Measurements from ENCODE around the gene FOXS1. TPM values are rescaled to one million over a fixed set of nuclear protein-coding genes. Genes with fewer than 3 reads are reported as not detected.

FOXS1 gene
- total RNA-seq, 2 donors from 2014 or later: not detected

DNA sequence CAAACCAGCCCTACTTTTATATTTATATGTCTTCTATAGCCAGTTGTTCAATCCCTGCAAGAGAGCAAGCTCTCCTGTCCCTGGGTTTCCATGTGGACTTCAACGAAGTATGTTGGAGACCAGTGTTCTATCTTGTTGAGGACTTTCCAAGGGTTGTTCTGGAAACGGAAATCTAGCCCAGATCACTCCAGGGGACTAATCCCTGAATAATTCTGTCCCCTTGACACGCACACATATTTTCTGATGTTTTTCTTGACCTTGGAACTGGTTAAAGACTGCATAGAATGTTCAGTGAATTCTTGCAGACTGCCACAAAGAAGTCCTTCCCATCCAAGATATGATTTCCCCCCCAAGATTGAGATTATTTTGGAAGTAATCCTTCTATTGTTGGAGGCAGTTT lies 35.7 kb downstream of the FOXS1 start:
- Histone ChIP-seq H3K36me3 (ENCODE audit: control insufficient read depth, insufficient read depth, low read length) (peaks cover 18% of the 10 kb centered on the region), H3K27me3 (ENCODE audit: control insufficient read depth, insufficient read depth, low read length, poor library complexity, severe bottlenecking) (no peaks in the 10 kb centered on the region), H3K9me3 (ENCODE audit: control insufficient read depth, low read length) (no peaks in the 10 kb centered on the region), H3K27ac (ENCODE audit: low read depth, low read length) (no peak overlapping the region), H3K9ac (ENCODE audit: extremely low read depth, low read length, poor library complexity, severe bottlenecking) (no peak overlapping the region), H3K4me3 (ENCODE audit: low read length) (no peak overlapping the region), H3K4me1 (ENCODE audit: control insufficient read depth, insufficient read depth, low read length) (no peaks in the 10 kb centered on the region)
- no peaks in the 10 kb centered on the region for H3K27me3 Mint-ChIP-seq (ENCODE audit: insufficient read depth)
- H3K9me3 Mint-ChIP-seq: no peaks in the 10 kb centered on the region
- no peaks in the 10 kb centered on the region for H3K4me1 Mint-ChIP-seq
- H3K27ac Mint-ChIP-seq: no peak overlapping the region
- TF ChIP-seq, protein P1, sequence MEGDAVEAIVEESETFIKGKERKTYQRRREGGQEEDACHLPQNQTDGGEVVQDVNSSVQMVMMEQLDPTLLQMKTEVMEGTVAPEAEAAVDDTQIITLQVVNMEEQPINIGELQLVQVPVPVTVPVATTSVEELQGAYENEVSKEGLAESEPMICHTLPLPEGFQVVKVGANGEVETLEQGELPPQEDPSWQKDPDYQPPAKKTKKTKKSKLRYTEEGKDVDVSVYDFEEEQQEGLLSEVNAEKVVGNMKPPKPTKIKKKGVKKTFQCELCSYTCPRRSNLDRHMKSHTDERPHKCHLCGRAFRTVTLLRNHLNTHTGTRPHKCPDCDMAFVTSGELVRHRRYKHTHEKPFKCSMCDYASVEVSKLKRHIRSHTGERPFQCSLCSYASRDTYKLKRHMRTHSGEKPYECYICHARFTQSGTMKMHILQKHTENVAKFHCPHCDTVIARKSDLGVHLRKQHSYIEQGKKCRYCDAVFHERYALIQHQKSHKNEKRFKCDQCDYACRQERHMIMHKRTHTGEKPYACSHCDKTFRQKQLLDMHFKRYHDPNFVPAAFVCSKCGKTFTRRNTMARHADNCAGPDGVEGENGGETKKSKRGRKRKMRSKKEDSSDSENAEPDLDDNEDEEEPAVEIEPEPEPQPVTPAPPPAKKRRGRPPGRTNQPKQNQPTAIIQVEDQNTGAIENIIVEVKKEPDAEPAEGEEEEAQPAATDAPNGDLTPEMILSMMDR (conservative IDR thresholded peaks at IDR 0.05): no peak
- no peak for DNase-seq
- WGBS, 2 experiments (ENCODE audit: insufficient coverage in 1 of 2, insufficient read length in 1 of 2): 87 to 94% methylated on average over 2 to 3 of the region's 3 CpGs
- no peaks in the 10 kb centered on the region for H3K36me3 Mint-ChIP-seq (ENCODE audit: low read depth)
- no peak overlapping the region for H3K4me3 Mint-ChIP-seq

DNA sequence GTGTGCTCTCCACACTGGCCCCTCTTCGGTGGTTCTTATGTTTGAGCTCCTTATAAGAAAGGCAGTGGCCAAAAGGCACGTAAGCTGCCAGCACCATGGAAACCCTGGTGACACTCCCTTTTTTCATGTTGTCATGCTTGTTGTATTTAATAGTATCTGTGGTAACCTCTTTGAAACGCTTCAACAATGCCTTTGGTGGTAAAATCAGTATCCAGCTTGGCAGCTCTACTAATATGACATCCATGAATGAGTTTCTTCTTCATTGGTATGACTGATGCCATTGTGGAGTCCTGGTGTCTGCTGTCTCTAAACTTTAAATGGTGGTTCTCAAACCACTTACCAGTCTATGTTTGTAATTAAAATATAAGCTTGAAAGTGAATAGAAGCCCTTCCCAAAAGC lies 36.9 kb downstream of the FOXS1 start:
- peaks cover 30% of the 10 kb centered on the region for H3K36me3 ChIP-seq (ENCODE audit: control insufficient read depth, insufficient read depth, low read length)
- 93% methylated on average over 3 of the region's 3 CpGs; no CpG with 5 or more reads in 1 of the 2 experiments for WGBS, 2 experiments (ENCODE audit: insufficient coverage in 1 of 2, insufficient read length in 1 of 2)
- H3K4me1 ChIP-seq (ENCODE audit: control insufficient read depth, insufficient read depth, low read length): no peaks in the 10 kb centered on the region
- Mint-ChIP-seq H3K4me3 (no peak overlapping the region), H3K36me3 (ENCODE audit: low read depth) (peaks cover 4% of the 10 kb centered on the region), H3K27ac (no peak overlapping the region), H3K4me1 (peaks cover 8% of the 10 kb centered on the region), H3K27me3 (ENCODE audit: insufficient read depth) (no peaks in the 10 kb centered on the region), H3K9me3 (no peaks in the 10 kb centered on the region)
- TF ChIP-seq, protein P1 (conservative IDR thresholded peaks at IDR 0.05): no peak
- H3K9me3 ChIP-seq (ENCODE audit: control insufficient read depth, low read length): no peaks in the 10 kb centered on the region
- H3K4me3 ChIP-seq (ENCODE audit: low read length): no peak overlapping the region
- peak overlapping the region; percentile 29 for H3K27ac ChIP-seq (ENCODE audit: low read depth, low read length)
- no peak for DNase-seq
- no peak overlapping the region for H3K9ac ChIP-seq (ENCODE audit: extremely low read depth, low read length, poor library complexity, severe bottlenecking)
- H3K27me3 ChIP-seq (ENCODE audit: control insufficient read depth, insufficient read depth, low read length, poor library complexity, severe bottlenecking): no peaks in the 10 kb centered on the region

DNA sequence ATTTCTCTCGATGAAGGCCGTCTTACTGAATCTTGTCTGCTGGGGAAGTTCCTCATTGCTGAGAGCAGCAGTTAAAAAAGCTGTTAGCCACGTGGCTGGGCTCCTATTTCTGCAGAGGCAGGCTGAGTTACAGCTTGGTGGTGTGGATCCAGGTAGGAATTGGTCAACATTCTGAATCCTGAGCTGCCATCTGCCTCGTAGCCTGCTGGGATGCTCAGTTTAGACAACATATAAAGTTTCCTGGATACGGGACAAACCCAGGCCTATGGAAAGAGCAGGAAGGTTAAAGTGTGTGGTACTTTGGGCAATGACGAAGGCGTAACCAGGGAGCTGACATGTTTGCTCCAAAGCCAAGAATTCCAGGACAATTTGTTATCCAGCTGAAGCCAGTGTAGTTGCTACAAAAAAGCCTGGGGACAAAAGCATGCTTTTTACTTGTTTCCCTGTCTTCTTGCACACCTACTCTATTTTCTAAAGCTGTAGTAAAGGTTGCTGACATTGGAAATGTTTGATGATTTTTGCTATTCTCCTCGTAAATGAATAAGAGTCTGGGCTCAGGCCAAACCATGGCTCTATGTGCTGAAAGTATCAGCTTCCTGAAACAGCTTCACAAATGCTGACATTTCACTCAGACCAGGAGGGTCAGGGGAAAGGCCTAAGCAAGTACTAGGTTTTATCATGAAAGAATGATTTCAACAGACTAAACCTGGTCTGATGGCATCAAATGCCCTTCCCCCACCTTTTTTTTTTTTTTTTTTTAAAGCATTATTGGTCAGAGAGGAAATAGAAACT lies 38.6 kb downstream of the FOXS1 start:
- H3K4me3 ChIP-seq (ENCODE audit: low read length): no peak overlapping the region
- Mint-ChIP-seq H3K27me3 (ENCODE audit: insufficient read depth) (no peaks in the 10 kb centered on the region), H3K4me1 (peaks cover 11% of the 10 kb centered on the region), H3K9me3 (no peaks in the 10 kb centered on the region), H3K36me3 (ENCODE audit: low read depth) (peaks cover 17% of the 10 kb centered on the region), H3K27ac (no peak overlapping the region), H3K4me3 (no peak overlapping the region)
- TF ChIP-seq, protein P1 (conservative IDR thresholded peaks at IDR 0.05): no peak
- no peak for DNase-seq
- H3K9me3 ChIP-seq (ENCODE audit: control insufficient read depth, low read length): no peaks in the 10 kb centered on the region
- no peaks in the 10 kb centered on the region for H3K27me3 ChIP-seq (ENCODE audit: control insufficient read depth, insufficient read depth, low read length, poor library complexity, severe bottlenecking)
- H3K36me3 ChIP-seq (ENCODE audit: control insufficient read depth, insufficient read depth, low read length): peaks cover 46% of the 10 kb centered on the region
- H3K27ac ChIP-seq (ENCODE audit: low read depth, low read length): no peak overlapping the region
- no peak overlapping the region for H3K9ac ChIP-seq (ENCODE audit: extremely low read depth, low read length, poor library complexity, severe bottlenecking)
- 94 to 96% methylated on average over 7 to 8 of the region's 8 CpGs for WGBS, 2 experiments (ENCODE audit: insufficient coverage in 1 of 2, insufficient read length in 1 of 2)
- no peaks in the 10 kb centered on the region for H3K4me1 ChIP-seq (ENCODE audit: control insufficient read depth, insufficient read depth, low read length)

Measured in endodermal cell (in vitro differentiated cells).